ENCODE data around the gene HELZ2. TPM values are rescaled to one million over a fixed set of nuclear protein-coding genes. Genes with fewer than 3 reads are reported as not detected.

HELZ2 gene
- total and polyA plus RNA-seq, 2 of the 4 experiments (the other 2 are of a cell fraction), result 4.7 to 10.6 TPM

DNA sequence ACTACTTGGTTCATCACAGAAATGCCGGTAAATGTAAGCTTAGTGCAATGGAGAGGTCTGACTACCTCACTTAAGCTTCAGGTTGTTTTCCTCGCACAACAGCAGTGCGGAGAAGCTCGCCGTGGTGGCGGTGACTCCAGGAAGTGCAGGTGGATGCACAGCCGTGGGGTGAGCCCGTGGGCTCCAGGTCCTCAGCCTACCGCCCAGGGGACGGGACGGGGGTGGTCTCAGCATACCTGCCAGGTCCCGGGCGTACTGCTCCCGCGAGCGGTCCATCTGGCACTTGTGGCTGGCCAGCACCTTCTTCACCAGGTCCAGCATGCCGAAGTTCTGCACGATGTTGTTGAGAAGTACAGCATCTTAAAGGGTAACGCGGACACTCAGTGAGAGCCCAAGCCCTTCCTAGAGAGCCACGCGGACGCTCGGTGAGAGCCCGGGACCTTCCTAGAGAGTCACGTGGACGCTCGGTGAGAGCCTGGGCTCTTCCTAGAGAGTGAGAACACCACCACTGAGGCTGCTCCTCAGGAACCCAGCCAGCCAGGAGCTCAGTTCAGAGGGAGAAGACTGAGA is 17.8 kb upstream of the HELZ2 start:
- Histone ChIP-seq H4K5ac (ENCODE audit: low read depth, low read length) (no peak overlapping the region), H3K9me1 (ENCODE audit: insufficient read depth, low read length) (peaks cover 4% of the 10 kb centered on the region; the same call in 1 of the 2 replicates), H3K27me3 (ENCODE audit: control insufficient read depth, insufficient read depth, low read length) (no peaks in the 10 kb centered on the region), H2AK9ac (replicated peaks; ENCODE audit: low read depth, low read length, poor library complexity) (no peak overlapping the region), H2BK5ac (ENCODE audit: low read depth, low read length, poor library complexity, severe bottlenecking) (no peak overlapping the region), H3K4me1 (ENCODE audit: control insufficient read depth, insufficient read depth, low read length) (peaks cover 7% of the 10 kb centered on the region), H2BK15ac (ENCODE audit: low read depth, low read length) (no peak overlapping the region), H2AK5ac (ENCODE audit: low read depth, low read length) (no peak overlapping the region), H3K23ac (ENCODE audit: low read depth, low read length) (no peak overlapping the region), H3K9ac (ENCODE audit: low read depth, low read length) (no peak overlapping the region), H3K4me3 (ENCODE audit: insufficient read depth, low read depth, low read length) (no peak overlapping the region), H2BK120ac (ENCODE audit: low read depth, low read length) (no peak overlapping the region), H3K4ac (ENCODE audit: low read depth, low read length) (no peak overlapping the region), H3K79me1 (ENCODE audit: low read depth in 1 of 2, low read length in 2 of 2) (peaks cover 0 to 11% of the 10 kb centered on the region in 2 experiments; a peak in 2 of 4 replicates), H3K18ac (ENCODE audit: low read depth, low read length) (no peak overlapping the region), H2BK20ac (ENCODE audit: low read depth, low read length) (no peak overlapping the region), H4K91ac (ENCODE audit: insufficient read depth, low read depth, low read length) (no peak overlapping the region), H4K20me1 (ENCODE audit: insufficient read depth, low read length) (no peaks in the 10 kb centered on the region; the same call in none of the 2 replicates), H3K36me3 (ENCODE audit: control insufficient read depth, insufficient read depth, low read length) (peaks cover 52% of the 10 kb centered on the region), H3K27ac (ENCODE audit: insufficient read depth, low read length) (no peak overlapping the region), H3K9me3 (ENCODE audit: control insufficient read depth, insufficient read depth, low read length) (no peaks in the 10 kb centered on the region), H3K56ac (ENCODE audit: extremely low read depth, insufficient read depth, low read length) (no peak overlapping the region), H2AFZ (replicated peaks; ENCODE audit: low read length, poor library complexity) (no peak overlapping the region), H3K14ac (replicated peaks; ENCODE audit: low read depth, low read length) (no peak overlapping the region), H4K8ac (ENCODE audit: low read depth in 2 of 2, low read length in 2 of 2) (no peak overlapping the region), H3K4me2 (ENCODE audit: low read depth, low read length) (no peak overlapping the region)
- WGBS, 2 experiments (ENCODE audit: extremely low coverage in 2 of 2, insufficient read length in 1 of 2), result 98% methylated on average over 19 of the region's 28 CpGs; no CpG with 5 or more reads in 1 of the 2 experiments
- no TSS peak for BruUV-seq (replicated peaks)
- ATAC-seq (ENCODE audit: low read depth), result no peak
- in situ Hi-C loops (cut with MboI; ENCODE audit: low sequenced_read_pairs), result no loop called here
- intact Hi-C loops (cut with micrococcal nuclease), result no loop called here
- TF ChIP-seq MAFK (IDR thresholded peaks at IDR 0.05; ENCODE audit: low read depth, low read length) (no peak), MXI1 (IDR thresholded peaks at IDR 0.05; ENCODE audit: borderline replicate concordance, low read depth, low read length) (no peak), FOS (IDR thresholded peaks at IDR 0.05; ENCODE audit: low read depth, low read length) (no peak), BHLHE40 (IDR thresholded peaks at IDR 0.05; ENCODE audit: low read depth, low read length) (no peak), NFE2L2 (IDR thresholded peaks at IDR 0.05; ENCODE audit: low read depth, low read length) (no peak), ELK1 (IDR thresholded peaks at IDR 0.05; ENCODE audit: borderline replicate concordance, low read depth, low read length) (no peak), MAZ (IDR thresholded peaks at IDR 0.05; ENCODE audit: borderline replicate concordance, low read depth, low read length) (no peak), CHD1 (IDR thresholded peaks at IDR 0.05; ENCODE audit: low read depth, low read length) (no peak), POLR2A (IDR thresholded peaks at IDR 0.05; ENCODE audit: low read depth, low read length) (no peak), RFX5 (IDR thresholded peaks at IDR 0.05; ENCODE audit: low read depth, low read length) (no peak)
- TF ChIP-seq, protein P1, sequence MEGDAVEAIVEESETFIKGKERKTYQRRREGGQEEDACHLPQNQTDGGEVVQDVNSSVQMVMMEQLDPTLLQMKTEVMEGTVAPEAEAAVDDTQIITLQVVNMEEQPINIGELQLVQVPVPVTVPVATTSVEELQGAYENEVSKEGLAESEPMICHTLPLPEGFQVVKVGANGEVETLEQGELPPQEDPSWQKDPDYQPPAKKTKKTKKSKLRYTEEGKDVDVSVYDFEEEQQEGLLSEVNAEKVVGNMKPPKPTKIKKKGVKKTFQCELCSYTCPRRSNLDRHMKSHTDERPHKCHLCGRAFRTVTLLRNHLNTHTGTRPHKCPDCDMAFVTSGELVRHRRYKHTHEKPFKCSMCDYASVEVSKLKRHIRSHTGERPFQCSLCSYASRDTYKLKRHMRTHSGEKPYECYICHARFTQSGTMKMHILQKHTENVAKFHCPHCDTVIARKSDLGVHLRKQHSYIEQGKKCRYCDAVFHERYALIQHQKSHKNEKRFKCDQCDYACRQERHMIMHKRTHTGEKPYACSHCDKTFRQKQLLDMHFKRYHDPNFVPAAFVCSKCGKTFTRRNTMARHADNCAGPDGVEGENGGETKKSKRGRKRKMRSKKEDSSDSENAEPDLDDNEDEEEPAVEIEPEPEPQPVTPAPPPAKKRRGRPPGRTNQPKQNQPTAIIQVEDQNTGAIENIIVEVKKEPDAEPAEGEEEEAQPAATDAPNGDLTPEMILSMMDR (conservative IDR thresholded peaks at IDR 0.05; ENCODE audit: low read depth, low read length), result no peak
- no peak for DNase-seq
- POLR2A ChIA-PET (ENCODE audit: unreplicated experiment), result interaction anchor here (0.5 kb wide), 1 partner anchor 12 kb away, joined by 5 read pairs; no protein-coding TSS in a partner anchor
- CTCF ChIA-PET, result no interaction called here
- dilution Hi-C loops (cut with HindIII; ENCODE audit: low sequenced_read_pairs, unreplicated experiment), result no loop called here
